BLaER1 treated with 17β-estradiol and CSF1 and Interleukin-3, amounts not matched to agents 10 nM and 100 nM (cell line): ENCODE results near the gene INAVA.

Source experiments
- H3K27ac ChIP-seq, 11 experiments: shearing (Covaris generic); formaldehyde crosslinking; 2 replicates each; pipeline ENCODE4 v1.8.1; 2022
- H3K27me3 ChIP-seq, 11 experiments: shearing (Covaris generic); formaldehyde crosslinking; 2 replicates each; pipeline ENCODE4 v1.8.1; 2022
- H3K36me3 ChIP-seq, 11 experiments: shearing (Covaris generic); formaldehyde crosslinking; 2 replicates each; pipeline ENCODE4 v1.8.1; 2022
- H3K4me1 ChIP-seq, 10 experiments: shearing (Covaris generic); formaldehyde crosslinking; 2 replicates each; pipeline ENCODE4 v1.8.1; 2022
- H3K4me2 ChIP-seq, 11 experiments: shearing (Covaris generic); formaldehyde crosslinking; 2 replicates each; pipeline ENCODE4 v1.8.1; 2022
- H3K4me3 ChIP-seq, 10 experiments: shearing (Covaris generic); formaldehyde crosslinking; 2 replicates each; pipeline ENCODE4 v1.8.1; 2022
- H3K9ac ChIP-seq, 11 experiments: shearing (Covaris generic); formaldehyde crosslinking; 2 replicates each; pipeline ENCODE4 v1.8.1; 2022
- H3K9me3 ChIP-seq, 11 experiments: shearing (Covaris generic); formaldehyde crosslinking; replicated peaks in 1 of 11; 2 replicates each; pipeline ENCODE4 v1.8.1; 2022
- H4K20me1 ChIP-seq, 11 experiments: shearing (Covaris generic); formaldehyde crosslinking; 2 replicates each; pipeline ENCODE4 v1.8.1; 2022
- Cebpa-rat ChIP-seq, 11 experiments: shearing (Covaris generic); IDR thresholded peaks; 2 replicates each; pipeline ENCODE4 v1.8.1; 2022

INAVA gene

DNA sequence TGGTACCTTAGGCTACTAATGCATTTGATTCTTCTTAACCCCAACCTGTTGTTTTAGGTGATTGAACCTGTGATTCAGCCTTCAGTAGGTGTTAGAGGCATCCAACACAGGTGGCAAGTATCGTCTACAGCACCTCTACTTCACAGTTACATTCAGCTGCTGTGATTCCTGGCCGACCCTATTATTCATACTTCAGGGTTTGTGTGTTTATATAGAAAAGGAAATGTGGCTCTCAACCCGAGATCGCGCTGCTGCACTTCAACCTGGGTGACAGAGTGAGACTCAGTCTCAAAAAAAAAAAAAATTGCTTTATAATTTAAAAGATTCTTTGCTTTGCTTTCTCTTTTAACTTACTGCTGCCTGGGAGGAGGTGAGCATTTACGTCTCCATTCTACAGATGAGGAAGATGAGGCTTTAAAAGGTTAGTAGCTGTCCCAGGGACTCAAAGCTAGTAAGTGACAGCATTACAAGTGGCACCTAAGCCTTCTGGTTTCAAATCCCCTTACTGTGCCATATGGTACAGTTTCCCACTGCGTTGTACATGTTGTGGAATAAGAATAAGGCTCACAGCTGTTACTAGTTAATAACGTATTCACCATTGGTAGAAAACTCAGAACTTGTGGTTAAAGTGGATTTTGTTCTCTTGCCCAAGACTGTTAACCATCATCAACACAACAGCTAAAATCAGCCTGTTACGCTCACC lies 31.8 kb upstream of the INAVA start:
- Histone ChIP-seq H3K4me1 (peaks cover 0 to 33% (median 21%) of the 10 kb centered on the region in 10 experiments; a peak in 14 of 20 replicates), H3K9ac (no peak overlapping the region), H4K20me1 (no peaks in the 10 kb centered on the region), H3K36me3 (peaks cover 6 to 50% (median 18%) of the 10 kb centered on the region in 11 experiments; a peak in 19 of 22 replicates), H3K4me3 (no peak overlapping the region), H3K27ac (no peak overlapping the region), H3K9me3 (no peaks in the 10 kb centered on the region), H3K27me3 (no peaks in the 10 kb centered on the region), H3K4me2 (no peak overlapping the region)
- TF ChIP-seq Cebpa-rat (IDR thresholded peaks at IDR 0.05) = no peak

DNA sequence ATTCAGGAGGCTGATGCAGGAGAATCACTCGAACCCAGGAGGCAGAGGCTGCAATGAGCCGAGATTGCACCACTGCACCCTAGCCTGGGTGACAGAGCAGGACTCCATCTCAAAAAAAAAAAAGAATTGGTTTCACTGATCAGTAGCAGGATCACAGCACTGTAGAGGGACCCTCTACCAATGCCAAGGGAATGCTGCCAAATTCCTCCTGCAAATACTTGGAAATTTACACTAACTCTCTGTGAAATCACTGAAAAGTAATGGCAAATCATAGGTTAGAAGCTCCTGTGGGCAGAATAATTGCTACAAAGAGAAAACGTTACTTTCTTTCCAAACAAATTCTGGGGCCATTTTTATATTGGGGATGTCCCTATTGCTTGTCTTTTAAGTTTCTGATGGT lies 28.6 kb upstream of the INAVA start:
- no peak overlapping the region for H3K9ac ChIP-seq
- no peaks in the 10 kb centered on the region for H4K20me1 ChIP-seq
- H3K4me3 ChIP-seq = no peak overlapping the region
- H3K36me3 ChIP-seq = peaks cover 6 to 27% (median 15%) of the 10 kb centered on the region in 11 experiments; a peak in 16 of 22 replicates
- no peak for TF ChIP-seq Cebpa-rat (IDR thresholded peaks at IDR 0.05)
- H3K27ac ChIP-seq = no peak overlapping the region
- no peaks in the 10 kb centered on the region for H3K27me3 ChIP-seq
- peak overlapping the region in 7 of 11 experiments; percentile 17 to 35 (median 30); a peak in 6 of 22 replicates for H3K4me2 ChIP-seq
- peaks cover 18 to 55% (median 43%) of the 10 kb centered on the region in 10 experiments for H3K4me1 ChIP-seq
- H3K9me3 ChIP-seq = no peaks in the 10 kb centered on the region

DNA sequence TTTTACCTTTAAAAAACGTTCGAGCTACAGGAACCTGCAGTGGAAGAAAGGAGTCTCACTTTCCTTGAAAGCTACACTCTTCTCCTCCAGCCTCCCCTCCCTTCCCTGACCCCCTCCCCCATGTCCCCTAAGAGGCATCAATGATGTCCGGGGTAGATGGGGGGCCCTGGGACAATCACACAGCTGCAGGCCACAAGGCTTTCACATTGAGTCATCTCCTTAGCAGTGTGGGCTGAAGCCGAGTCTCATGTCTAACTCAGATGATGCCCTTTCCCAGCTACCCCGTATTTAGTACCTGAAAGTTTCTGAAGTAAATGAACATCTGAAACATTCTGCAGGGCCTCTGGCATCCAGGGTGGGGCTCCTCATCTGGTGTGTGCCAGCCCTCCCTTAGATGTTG lies 28.2 kb upstream of the INAVA start:
- Histone ChIP-seq H3K9ac (no peak overlapping the region), H3K27ac (no peak overlapping the region), H3K27me3 (no peaks in the 10 kb centered on the region), H3K4me1 (peaks cover 18 to 59% (median 47%) of the 10 kb centered on the region in 10 experiments), H3K9me3 (no peaks in the 10 kb centered on the region), H3K4me2 (peak overlapping the region in 7 of 11 experiments; percentile 17 to 46 (median 34); a peak in 6 of 22 replicates), H4K20me1 (no peaks in the 10 kb centered on the region), H3K4me3 (no peak overlapping the region), H3K36me3 (peaks cover 6 to 25% (median 15%) of the 10 kb centered on the region in 11 experiments; a peak in 16 of 22 replicates)
- TF ChIP-seq Cebpa-rat (IDR thresholded peaks at IDR 0.05) = no peak

DNA sequence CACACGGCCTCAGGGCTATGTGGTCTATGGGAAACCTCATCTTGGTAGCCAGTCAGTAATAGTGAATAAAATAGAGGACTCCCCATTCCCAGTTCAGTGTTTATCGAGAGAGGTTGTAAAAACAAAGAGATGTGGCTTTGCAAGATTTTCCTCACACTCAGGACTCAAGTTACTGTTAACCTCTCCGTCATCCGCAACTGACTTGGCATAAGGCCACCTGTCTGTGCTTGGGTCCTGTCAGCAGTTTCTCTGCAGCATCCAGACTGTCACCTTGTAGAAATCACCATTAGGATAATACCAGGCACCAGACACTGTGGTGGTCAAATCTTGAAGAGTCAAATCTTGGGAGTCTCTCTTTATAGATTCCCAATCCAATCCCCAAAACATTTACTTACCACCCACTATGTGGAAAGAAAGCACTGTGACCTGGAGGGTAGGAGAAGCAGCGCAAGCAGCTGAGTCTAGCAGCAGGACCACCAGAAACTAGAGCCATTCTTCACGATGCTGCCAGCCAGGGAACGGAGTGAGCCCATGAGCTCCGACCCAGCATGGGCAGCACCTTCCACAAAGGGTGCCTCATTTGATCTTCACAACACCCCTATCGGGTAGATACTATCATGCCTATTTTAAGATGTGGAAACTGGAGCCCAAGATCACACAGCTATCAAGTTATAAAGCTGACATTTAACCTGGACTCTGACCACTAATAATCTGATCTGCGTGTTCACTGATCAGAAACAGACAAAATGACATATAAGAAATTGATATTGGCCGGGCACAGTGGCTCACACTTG lies 27.5 kb upstream of the INAVA start:
- no peaks in the 10 kb centered on the region for H3K9me3 ChIP-seq
- H3K4me1 ChIP-seq = peaks cover 18 to 61% (median 54%) of the 10 kb centered on the region in 10 experiments
- peak overlapping the region in 3 of 11 experiments; percentile 1 to 14 (median 11); a peak in 2 of 22 replicates for H3K4me2 ChIP-seq
- H4K20me1 ChIP-seq = no peaks in the 10 kb centered on the region
- no peak overlapping the region; a peak in 1 of 22 replicates for H3K27ac ChIP-seq
- no peak overlapping the region for H3K4me3 ChIP-seq
- H3K27me3 ChIP-seq = no peaks in the 10 kb centered on the region
- TF ChIP-seq Cebpa-rat (IDR thresholded peaks at IDR 0.05) = no peak
- H3K9ac ChIP-seq = no peak overlapping the region
- peaks cover 6 to 22% (median 15%) of the 10 kb centered on the region in 11 experiments; a peak in 16 of 22 replicates for H3K36me3 ChIP-seq

DNA sequence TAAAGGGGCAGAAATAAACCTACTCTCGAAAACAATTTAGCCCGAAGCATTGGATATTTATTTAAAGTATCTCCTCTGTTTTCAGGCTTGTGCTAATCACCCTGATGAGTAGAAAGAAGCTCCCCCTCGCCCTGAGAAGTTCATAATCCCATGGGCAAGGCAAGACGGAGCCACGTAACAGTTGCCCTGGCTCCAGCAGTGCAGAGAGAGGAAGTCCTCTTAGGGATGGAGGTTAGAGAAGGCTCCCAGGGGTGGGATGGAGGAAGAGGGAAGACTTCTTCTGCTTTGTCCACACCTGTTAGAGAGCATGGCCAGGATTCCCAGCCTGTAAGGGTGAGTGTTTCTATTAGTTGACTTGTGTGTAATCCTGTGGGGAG lies 25.3 kb upstream of the INAVA start:
- Histone ChIP-seq H3K9ac (peak overlapping the region in 8 of 11 experiments; percentile 54 to 72 (median 66); a peak in 15 of 22 replicates), H3K36me3 (0 out of 22 replicates have a peak, but pooled peaks cover 0 to 4% (median 0%) of the 10 kb centered on the region in 11 experiments), H3K4me3 (peak overlapping the region in 8 of 10 experiments; percentile 10 to 61 (median 41); a peak in 10 of 20 replicates), H4K20me1 (no peaks in the 10 kb centered on the region; a peak in 1 of 22 replicates), H3K4me1 (peaks cover 27 to 76% (median 69%) of the 10 kb centered on the region in 10 experiments), H3K27ac (peak overlapping the region in 9 of 11 experiments; percentile 50 to 82 (median 75); a peak in 18 of 22 replicates), H3K4me2 (peak overlapping the region; percentile 65 to 94 (median 88)), H3K27me3 (peaks cover 10 to 15% (median 13%) of the 10 kb centered on the region in 11 experiments; a peak in 21 of 22 replicates), H3K9me3 (no peaks in the 10 kb centered on the region)
- no peak for TF ChIP-seq Cebpa-rat (IDR thresholded peaks at IDR 0.05)

DNA sequence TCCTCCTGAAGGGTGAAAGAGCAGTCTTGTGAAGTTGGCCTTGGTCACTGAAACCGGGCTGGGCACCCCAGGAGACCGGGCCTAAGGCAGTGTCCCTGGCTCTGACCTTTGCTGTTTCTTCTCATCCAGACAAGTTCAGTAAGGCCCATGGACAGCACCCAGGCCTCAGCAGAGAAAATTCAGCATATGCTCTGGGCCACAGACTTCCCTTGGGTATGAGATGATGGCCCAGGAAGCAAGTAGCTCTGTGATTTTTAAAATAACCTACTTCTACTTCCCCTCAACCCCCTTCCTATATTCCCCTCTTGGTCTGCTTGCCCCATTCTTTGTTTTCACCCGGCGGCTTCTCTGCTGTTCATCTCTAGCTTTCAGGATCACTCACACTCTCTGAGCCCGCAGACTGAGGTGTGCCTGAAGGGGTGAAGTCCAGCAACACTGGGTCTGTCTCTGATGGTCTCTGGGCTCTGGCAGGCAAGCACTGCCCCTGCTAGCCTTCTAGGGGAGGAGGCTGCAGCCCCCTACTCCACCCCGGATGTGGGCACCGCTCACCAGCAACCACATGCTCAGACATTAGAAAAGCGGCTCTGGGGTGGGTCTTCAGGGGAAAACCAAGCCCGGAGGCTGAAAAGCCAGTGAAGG lies 24.8 kb upstream of the INAVA start:
- H3K9ac ChIP-seq = peak overlapping the region in 9 of 11 experiments; percentile 26 to 72 (median 64); a peak in 17 of 22 replicates
- H3K36me3 ChIP-seq = 0 out of 22 replicates have a peak, but pooled peaks cover 0 to 4% (median 0%) of the 10 kb centered on the region in 11 experiments
- H3K27me3 ChIP-seq = peaks cover 10 to 20% (median 16%) of the 10 kb centered on the region in 11 experiments; a peak in 21 of 22 replicates
- H3K4me2 ChIP-seq = peak overlapping the region; percentile 65 to 94 (median 88)
- no peak for TF ChIP-seq Cebpa-rat (IDR thresholded peaks at IDR 0.05)
- H4K20me1 ChIP-seq = no peaks in the 10 kb centered on the region; a peak in 1 of 22 replicates
- peaks cover 27 to 75% (median 71%) of the 10 kb centered on the region in 10 experiments for H3K4me1 ChIP-seq
- no peaks in the 10 kb centered on the region for H3K9me3 ChIP-seq
- H3K27ac ChIP-seq = peak overlapping the region in 9 of 11 experiments; percentile 50 to 82 (median 75); a peak in 18 of 22 replicates
- peak overlapping the region in 8 of 10 experiments; percentile 10 to 61 (median 41); a peak in 12 of 20 replicates for H3K4me3 ChIP-seq

DNA sequence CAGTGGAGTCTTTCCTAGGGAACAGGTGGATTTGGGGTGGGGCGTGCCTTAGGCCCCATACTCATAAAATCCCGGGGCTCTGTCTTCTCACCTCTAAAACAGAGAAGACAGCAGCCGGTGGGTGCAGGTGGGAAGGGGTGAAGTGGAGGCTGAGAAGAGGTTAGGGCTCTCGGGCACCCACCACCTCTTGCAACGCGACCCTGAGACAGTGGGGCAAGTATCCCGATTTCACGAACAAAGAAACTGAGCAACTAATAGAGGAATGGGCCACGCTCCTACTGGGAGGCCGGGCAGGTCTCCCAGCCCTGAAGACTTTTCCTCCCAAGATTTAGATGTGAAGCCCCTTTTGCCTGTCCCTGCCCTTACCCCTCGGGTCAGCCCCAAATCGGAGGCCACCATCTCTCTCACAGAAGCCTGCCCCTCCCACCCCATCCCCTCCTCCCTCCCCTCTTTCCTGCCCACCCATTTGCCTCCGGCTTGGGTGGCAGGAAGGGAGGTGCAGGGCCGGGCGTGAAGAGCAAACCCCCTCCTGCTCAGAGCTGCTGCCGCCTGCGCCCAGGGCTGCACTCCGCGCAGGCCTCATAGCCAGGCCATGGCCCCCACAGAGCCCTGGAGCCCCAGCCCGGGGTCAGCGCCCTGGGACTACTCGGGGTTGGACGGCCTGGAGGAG lies 22.1 kb upstream of the INAVA start, which contains the start of gene GPR25:
GPR25 (plus strand) TSS at position 536 of the 670 bp plus-strand sequence; CDS start at position 593, 57 bp downstream.
- TF ChIP-seq Cebpa-rat (IDR thresholded peaks at IDR 0.05) = no peak
- peak within 1 kb of the TSS; percentile 2 to 68 (median 57); a peak in 17 of 22 replicates for H3K9ac ChIP-seq
- no peaks in the 10 kb centered on the region for H3K36me3 ChIP-seq
- H3K27me3 ChIP-seq = peaks cover 10 to 24% (median 16%) of the 10 kb centered on the region in 11 experiments; a peak in 21 of 22 replicates
- no peaks in the 10 kb centered on the region; a peak in 1 of 22 replicates for H4K20me1 ChIP-seq
- H3K27ac ChIP-seq = peak within 1 kb of the TSS in 8 of 11 experiments; percentile 22 to 71 (median 58); a peak in 12 of 22 replicates
- H3K4me2 ChIP-seq = peak within 1 kb of the TSS; percentile 78 to 94 (median 89)
- peak within 1 kb of the TSS in 7 of 10 experiments; percentile 5 to 40 (median 22); a peak in 10 of 20 replicates for H3K4me3 ChIP-seq
- no peaks in the 10 kb centered on the region for H3K9me3 ChIP-seq
- peaks cover 27 to 67% (median 61%) of the 10 kb centered on the region in 10 experiments for H3K4me1 ChIP-seq
